NCI-H1694 (cell line): ENCODE data around the gene GART.
"Not testable (repeated sequence)": the region's sequence is repeated elsewhere in the genome, so short reads cannot be mapped to it uniquely, and the experiment has no call there.

ENCODE experiments used
- DNase-seq: peaks from one replicate; lab custom pipeline; 2025; lab: John Stamatoyannopoulos, UW

GART gene

GRCh38 chr21:33541756-33542639, at the start of gene GART:
TSS of gene GART (minus strand) at chr21:33542117. CDS start at chr21:33539315, 2,802 bp downstream.
- peak; percentile 79 for DNase-seq

DNA sequence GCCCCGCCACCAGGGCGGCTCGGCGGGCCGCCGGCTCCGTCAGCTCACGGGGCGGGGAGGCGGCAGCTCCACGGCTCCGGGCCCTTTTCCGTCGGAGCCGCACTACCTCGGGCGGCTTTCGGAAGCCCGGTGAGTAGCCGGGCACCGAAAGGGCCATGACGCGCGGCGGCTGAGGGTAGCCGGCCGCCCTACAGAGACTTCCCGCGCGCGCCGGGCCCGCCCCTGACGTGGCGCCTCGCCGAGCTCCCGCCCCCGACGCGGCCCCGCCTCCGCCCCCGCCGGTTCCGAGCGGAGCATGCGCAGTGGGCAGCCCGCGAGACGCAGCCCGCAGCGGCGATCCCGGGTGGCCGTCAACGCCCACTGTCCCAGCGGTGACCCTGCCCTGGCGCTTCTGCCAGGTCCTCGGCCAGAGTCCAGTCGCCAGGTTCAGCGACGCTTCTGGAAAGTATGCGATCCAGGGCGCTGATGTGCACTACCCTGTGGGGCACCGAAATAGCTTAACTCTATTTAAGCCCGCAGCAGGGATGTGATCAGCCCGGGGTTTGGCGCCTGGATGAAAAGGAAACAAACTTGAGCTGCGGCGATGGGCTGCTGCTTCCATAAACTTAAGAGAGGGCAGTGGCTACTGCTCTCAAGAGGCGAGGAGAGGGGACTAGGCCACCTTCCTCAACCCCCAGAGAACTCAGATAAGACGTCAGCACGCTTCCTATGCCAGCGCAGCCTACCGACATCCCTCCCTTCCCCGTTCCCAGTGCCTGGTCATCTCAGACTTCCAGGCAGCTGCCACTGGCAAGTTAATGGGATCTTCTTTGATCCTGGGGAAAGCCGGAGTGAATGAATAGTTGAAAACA, 46.8 kb upstream of the GART start, which contains the start of gene DONSON:
TSS of gene DONSON (minus strand) at position 200 of the 851 bp plus-strand sequence. CDS start at position 157, 43 bp downstream.
- DNase-seq: peak; percentile 59

DNA sequence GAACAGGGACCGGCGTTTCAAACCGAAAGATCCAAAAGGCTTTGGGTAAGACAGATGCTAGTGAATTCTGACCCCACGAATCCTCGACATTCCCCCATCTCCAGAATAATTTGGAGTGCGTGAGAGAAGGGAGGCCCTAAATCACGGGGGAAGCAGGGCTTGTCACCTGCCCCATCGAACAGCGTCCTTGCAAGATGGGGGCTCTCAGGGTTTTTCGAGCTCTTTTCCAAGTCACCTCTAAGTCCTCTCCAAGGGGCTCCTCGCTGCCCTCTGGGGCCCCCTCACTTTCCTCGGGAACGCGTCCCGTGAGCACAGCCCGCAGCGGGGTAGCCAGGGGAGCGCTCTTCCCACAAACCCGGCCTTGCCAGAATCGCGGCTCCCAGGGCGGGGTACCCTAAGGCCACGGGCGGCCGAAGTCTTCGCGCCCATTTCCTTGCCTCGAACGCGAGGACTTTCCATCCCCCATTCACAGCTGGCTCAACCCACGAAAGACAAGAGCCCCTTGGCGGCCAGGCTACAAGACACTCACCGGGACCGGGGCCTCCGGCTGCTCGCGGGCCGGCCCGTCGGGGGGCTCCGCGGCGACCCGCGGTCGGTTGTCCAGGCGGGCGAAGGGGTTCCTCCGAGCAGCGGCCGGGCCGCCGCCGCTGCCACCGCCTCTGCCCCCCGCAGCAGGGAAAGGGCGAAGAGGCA, 46.0 kb upstream of the GART start:
- no peak for DNase-seq

- no peak for DNase-seq
Measured at GRCh38 chr21:33586927-33587326, 45.0 kb upstream of the GART start.

GRCh38 chr21:33584455-33584854, 42.5 kb upstream of the GART start:
- no peak for DNase-seq

- DNase-seq: no peak
Measured at GRCh38 chr21:33578959-33579542, 37.1 kb upstream of the GART start.

GRCh38 chr21:33578214-33578613, 36.3 kb upstream of the GART start:
- DNase-seq: no peak

GRCh38 chr21:33576741-33577141, 34.8 kb upstream of the GART start:
- DNase-seq: not testable (repeated sequence)

DNA sequence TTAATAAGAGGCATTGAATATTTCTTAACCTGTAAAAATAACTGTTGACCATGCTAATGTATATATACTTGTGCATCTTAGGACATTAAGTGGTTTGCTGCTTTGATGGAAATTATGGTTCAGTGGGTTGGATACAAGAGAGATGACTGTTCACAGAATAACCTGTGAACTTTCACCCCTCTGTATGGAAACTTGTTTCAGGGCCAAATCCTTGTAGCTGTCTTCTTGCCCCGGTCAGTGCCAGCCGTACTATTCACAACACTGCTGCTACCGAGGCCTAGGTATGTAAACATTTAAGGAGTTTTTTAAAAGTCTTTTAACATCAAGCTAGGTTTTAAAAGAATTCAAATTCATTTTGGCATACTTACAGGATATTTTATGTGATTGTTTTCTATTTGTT, 30.4 kb upstream of the GART start:
- DNase-seq: no peak

DNA sequence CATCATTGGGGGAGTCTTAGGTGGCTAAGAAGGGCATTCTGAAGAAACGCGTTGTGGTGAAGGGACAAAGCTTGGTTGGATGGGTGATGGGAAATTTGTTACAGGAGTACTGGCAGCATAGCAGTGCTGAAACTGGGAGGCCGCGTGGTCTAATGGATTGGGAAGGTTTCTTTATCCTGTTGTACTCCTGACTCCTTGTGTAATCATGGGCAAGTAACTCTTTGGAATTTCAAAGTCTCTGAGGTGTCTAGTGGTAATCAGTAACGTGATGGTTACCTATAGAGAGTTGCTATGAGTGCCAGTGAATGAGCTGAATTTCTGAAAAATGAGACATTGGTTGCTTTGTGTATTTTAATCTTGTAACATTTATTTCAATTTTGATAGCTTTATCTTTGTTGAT, 28.1 kb upstream of the GART start:
- DNase-seq: no peak

- DNase-seq: no peak
Measured at GRCh38 chr21:33568448-33568847, 26.5 kb upstream of the GART start.

GRCh38 chr21:33567914-33568313, 26.0 kb upstream of the GART start:
- DNase-seq: no peak

- no peak for DNase-seq
Measured at GRCh38 chr21:33566514-33566913, 24.6 kb upstream of the GART start.

DNA sequence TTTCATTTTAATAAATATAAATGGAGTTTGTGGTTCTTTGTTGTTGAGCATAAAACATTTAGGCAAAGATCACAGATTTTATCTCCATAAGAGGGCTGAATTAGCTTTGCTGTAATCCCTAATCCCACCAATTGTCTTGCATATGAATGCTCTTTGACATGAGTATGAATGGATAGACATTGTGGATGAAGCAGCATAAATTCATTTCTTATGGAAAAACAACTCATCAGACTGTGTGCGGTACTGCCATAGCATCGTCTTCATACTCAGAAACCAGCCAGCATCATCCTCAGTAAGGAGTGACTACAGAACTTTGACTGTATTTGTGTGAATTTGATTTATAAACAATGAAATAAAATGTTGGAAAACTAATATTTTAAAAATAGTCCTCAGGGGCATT, 20.5 kb upstream of the GART start:
- no peak for DNase-seq

GRCh38 chr21:33561373-33561772, 19.5 kb upstream of the GART start:
- no peak for DNase-seq

DNA sequence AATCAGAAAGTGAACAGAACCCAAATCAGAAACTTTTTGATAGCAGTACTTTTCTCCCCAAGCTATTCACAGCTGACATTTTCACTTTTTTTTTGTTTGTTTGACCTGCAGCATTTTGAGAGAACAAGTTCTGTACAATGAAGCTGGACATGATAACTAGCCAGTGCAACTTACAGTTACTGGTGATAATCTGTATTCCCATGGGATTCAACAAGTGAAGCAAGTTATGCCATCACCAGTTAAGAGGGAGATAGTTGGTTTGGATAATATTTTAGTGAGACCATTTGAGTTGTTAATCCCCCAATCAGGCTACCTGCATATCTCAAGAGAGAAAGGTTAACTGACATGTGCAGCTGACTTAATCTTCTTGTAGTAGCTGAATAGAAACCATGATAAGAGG, 19.0 kb upstream of the GART start:
- no peak for DNase-seq

DNA sequence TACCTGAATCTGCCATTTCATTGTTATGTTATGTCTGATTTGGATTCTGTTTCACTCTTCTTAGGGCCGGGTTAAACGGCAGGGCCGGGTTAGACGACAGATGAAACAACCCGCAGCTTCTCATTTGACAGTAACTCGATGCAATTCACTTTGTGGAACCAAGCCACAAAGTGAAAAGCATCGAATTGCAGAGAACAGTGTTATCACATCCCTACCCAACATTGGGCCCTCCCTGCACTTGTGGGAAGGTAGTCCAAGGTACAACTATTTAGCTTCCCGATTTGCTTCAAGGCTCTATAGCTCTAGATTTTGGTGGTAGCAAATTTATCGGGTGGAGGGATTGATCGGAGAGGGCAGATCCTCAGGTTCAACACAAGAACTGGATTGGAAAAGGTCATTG, 17.9 kb upstream of the GART start:
- no peak for DNase-seq

DNA sequence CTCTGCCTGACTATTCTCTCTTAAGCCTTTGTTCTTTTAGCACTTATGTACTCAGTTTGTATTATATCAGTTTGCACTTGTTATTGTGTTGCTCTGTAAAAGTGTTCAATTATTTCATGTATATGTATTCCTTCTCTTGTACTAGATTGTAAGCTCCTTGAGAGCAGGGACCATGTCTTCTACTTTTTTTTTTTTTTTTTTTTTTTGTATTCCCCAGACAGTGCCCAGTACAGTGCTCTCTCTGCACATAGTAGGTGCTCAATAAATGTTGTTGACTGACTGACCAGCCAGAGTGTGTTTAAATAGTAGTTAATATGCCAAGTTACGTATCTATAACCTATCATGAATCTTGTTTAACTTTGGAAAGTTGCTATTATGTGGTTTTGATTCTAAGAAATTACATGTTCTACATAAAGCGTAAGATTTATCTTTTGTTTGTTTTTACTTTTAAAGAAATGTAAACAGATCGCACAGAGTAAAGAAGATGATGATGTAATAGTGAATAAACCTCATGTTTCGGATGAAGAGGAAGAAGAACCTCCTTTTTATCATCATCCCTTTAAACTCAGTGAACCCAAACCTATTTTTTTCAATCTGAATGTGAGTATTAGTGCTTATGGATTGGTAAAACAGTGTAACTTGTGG, 17.0 kb upstream of the GART start:
- no peak for DNase-seq

- DNase-seq: no peak
Measured at GRCh38 chr21:33557447-33557846, 15.5 kb upstream of the GART start.

DNA sequence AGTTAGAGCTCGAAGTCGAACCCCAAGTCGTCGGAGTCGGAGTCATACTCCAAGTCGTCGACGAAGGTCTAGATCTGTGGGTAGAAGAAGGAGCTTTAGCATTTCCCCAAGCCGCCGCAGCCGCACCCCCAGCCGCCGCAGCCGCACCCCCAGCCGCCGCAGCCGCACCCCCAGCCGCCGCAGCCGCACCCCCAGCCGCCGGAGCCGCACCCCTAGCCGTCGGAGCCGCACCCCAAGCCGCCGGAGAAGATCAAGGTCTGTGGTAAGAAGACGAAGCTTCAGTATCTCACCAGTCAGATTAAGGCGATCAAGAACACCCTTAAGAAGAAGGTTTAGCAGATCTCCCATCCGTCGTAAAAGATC, 13.0 kb upstream of the GART start:
- DNase-seq: no peak

DNA sequence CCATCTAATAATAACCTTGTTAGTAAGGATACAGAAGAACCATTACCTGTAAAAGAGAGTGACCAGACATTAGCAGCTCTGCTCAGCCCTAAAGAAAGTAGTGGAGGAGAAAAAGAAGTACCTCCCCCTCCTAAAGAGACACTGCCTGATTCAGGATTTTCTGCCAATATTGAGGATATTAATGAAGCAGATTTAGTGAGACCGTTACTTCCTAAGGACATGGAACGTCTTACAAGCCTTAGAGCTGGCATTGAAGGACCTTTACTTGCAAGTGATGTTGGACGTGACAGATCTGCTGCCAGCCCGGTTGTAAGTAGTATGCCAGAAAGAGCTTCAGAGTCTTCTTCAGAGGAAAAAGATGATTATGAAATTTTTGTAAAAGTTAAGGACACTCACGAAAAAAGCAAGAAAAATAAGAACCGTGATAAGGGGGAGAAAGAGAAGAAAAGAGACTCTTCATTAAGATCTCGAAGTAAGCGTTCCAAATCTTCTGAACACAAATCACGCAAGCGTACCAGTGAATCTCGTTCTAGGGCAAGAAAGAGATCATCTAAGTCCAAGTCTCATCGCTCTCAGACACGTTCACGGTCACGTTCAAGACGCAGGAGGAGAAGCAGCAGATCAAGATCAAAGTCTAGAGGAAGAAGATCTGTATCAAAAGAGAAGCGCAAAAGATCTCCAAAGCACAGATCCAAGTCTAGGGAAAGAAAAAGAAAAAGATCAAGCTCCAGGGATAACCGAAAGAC, 12.5 kb upstream of the GART start:
- DNase-seq: no peak
